LoVo (cell line): ENCODE measurements around the gene ERVK3-1.
"Not testable (repeated sequence)": the region's sequence is repeated elsewhere in the genome, so short reads cannot be mapped to it uniquely, and the experiment has no call there.

ENCODE experiments used
- DNase-seq: peaks from one replicate; pipeline ENCODE4 v3.0.0-alpha.2; 2016; ENCODE audit warnings: low spot score

Gene ERVK3-1

GRCh38 chr19:58305065-58305931 is at the start of gene ERVK3-1:
TSS of gene ERVK3-1 (plus strand) at chr19:58305377. CDS start at chr19:58312169, 6,792 bp downstream.
- peak; percentile 96 for DNase-seq

GRCh38 chr19:58258259-58258658 is 46.9 kb upstream of the ERVK3-1 start:
- not testable (repeated sequence) for DNase-seq

GRCh38 chr19:58261600-58261967 is 43.6 kb upstream of the ERVK3-1 start:
- DNase-seq = no peak

- DNase-seq = no peak
Measured at GRCh38 chr19:58261968-58262921, 42.9 kb upstream of the ERVK3-1 start.

- DNase-seq = no peak
Measured at GRCh38 chr19:58262922-58263296, 42.3 kb upstream of the ERVK3-1 start.

- no peak for DNase-seq
Measured at GRCh38 chr19:58265100-58265499, 40.1 kb upstream of the ERVK3-1 start.

GRCh38 chr19:58268344-58268743 is 36.8 kb upstream of the ERVK3-1 start:
- no peak for DNase-seq

- peak; percentile 58 for DNase-seq
Measured at GRCh38 chr19:58274771-58275201, 30.4 kb upstream of the ERVK3-1 start.

- DNase-seq = no peak
Measured at GRCh38 chr19:58275564-58275963, 29.6 kb upstream of the ERVK3-1 start.

GRCh38 chr19:58277197-58277596 is 28.0 kb upstream of the ERVK3-1 start:
- DNase-seq = no peak

GRCh38 chr19:58277748-58278540 is 27.2 kb upstream of the ERVK3-1 start:
- DNase-seq = no peak

GRCh38 chr19:58278541-58279041 is 26.6 kb upstream of the ERVK3-1 start, which contains the start of gene ZNF8:
TSS of gene ZNF8 (plus strand) at chr19:58278955. CDS start at chr19:58279082, 127 bp downstream.
- peak; percentile 98 for DNase-seq

GRCh38 chr19:58279042-58279924 is 25.9 kb upstream of the ERVK3-1 start:
- peak; percentile 49 for DNase-seq

GRCh38 chr19:58279925-58280316 is 25.3 kb upstream of the ERVK3-1 start:
- no peak for DNase-seq

- no peak for DNase-seq
Measured at GRCh38 chr19:58284199-58284598, 21.0 kb upstream of the ERVK3-1 start.

- DNase-seq = no peak
Measured at GRCh38 chr19:58291943-58292342, 13.2 kb upstream of the ERVK3-1 start.

GRCh38 chr19:58294743-58295374 is 10.3 kb upstream of the ERVK3-1 start:
- no peak for DNase-seq

- no peak for DNase-seq
Measured at GRCh38 chr19:58296104-58296503, 9.1 kb upstream of the ERVK3-1 start.

- no peak for DNase-seq
Measured at GRCh38 chr19:58300620-58301019, 4.6 kb upstream of the ERVK3-1 start.

- DNase-seq = no peak
Measured at GRCh38 chr19:58304255-58304654, 922 bp upstream of the ERVK3-1 start.
